Hepatocyte (in vitro differentiated cells): Measurements from ENCODE around the gene SPACDR.

Experiments
- CTCF ChIP-seq: fragments of 200-600 bp; sonication (generic); IDR thresholded peaks from 2 replicates; pipeline ENCODE4 v1.5.1; 2016; ENCODE audit warnings: antibody characterized with exemption, mild to moderate bottlenecking; ENCODE audit not compliant: poor library complexity
- EZH2phosphoT487 ChIP-seq: fragments of 200-600 bp; sonication (generic); IDR thresholded peaks from one replicate; pipeline ENCODE4 v1.6.1; 2018; ENCODE audit warnings: antibody characterized with exemption, mild to moderate bottlenecking, low read depth, moderate library complexity; ENCODE audit not compliant: unreplicated experiment, severe bottlenecking

- TF ChIP-seq CTCF (no peak), EZH2phosphoT487 (no peak)
Observed at GRCh38 chr7:100430493-100431285, 33.4 kb downstream of the SPACDR start.
